NOMO-1 treated with dmso at 0.1 percent for 144 hours (cell line): Measurements from ENCODE around the gene IFT74.
"Not testable (repeated sequence)": the region's sequence is repeated elsewhere in the genome, so short reads cannot be mapped to it uniquely, and the experiment has no call there.

Experiments used
- DNase-seq: peaks from one replicate; lab custom pipeline; 2025; ENCODE audit not compliant: unreplicated experiment; lab: John Stamatoyannopoulos, UW

Gene IFT74

DNA sequence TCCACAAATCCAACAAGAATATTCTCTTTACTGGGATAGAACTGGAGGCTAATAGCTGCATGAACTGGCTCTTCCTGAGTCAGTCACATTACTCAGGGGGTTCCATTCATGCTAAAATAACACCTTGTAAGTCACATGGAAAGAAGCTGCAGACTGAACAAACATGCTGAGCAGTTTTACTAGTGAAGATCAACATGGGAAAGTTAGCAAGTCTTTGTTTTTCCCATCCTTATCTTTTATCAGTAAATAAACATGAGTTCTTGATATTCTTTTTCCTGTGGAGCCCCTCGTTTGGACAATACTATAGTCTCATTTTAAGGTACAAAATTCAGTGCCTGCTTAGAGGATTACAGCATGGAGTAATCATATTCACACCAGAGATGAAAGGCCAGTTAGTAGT is 109.1 kb downstream of the IFT74 start:
- no peak for DNase-seq

DNA sequence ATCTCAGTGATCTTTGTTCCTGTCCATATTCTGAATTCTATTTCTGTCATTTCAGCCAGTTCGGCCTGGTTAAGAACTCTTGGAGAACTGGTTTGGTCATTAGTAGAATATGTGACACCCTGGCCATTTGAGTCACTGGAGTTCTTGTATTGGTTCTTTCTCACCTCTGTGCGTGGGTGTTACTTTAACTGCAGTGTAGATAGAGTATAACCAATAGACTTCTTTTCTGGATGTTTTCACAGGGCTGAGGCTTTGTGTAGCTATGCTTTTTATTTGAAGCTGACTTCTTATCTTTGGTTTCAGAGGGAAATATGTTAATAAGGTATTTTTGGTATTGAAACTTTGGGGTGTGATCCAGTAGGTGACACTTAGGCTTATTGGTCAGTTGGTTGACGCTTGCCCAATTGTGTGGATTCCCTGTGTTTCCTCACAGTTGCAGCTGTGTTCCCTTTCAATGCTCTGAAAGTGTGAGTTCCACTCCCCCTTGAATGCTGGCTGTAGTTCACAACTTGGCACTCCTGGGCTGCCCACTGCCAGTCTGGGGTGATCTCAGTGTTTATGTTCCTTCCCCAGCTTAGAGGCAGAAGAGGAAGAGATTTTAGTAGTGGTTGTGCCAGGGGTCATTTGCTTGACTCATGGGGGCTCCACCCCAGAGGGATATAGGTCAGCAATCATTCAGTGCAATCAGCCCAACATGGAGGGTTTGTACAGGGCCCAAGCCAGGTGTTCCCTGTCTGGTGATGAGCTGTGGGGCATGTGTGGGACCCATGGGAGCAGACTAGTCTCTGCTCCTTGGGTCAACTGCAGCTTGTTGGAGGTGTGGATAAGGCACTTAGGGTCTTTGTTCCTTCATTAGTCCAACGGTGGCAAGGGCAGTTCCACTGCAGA is 117.9 kb downstream of the IFT74 start:
- DNase-seq = no peak

GRCh38 chr9:27078685-27079084 is 122.5 kb downstream of the IFT74 start:
- DNase-seq = no peak

DNA sequence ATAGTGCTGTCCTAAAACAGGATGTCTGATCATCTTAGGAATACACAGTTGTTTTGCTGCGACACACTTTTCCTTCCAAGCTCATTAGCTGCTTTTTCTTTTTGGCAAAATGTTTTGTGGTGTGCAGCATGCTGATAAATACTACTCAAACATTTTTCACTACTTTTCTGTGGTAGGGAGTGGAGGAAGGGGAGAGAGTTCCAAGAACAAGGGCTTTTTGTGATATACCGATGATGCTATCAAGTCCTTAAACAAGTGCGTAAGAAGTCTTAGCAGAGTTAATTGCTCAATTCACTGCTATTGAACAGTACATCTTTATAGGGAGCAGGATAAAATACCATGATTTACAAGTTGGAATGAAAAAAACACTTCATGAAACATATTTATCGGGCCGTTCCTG is 129.2 kb downstream of the IFT74 start:
- DNase-seq = no peak

DNA sequence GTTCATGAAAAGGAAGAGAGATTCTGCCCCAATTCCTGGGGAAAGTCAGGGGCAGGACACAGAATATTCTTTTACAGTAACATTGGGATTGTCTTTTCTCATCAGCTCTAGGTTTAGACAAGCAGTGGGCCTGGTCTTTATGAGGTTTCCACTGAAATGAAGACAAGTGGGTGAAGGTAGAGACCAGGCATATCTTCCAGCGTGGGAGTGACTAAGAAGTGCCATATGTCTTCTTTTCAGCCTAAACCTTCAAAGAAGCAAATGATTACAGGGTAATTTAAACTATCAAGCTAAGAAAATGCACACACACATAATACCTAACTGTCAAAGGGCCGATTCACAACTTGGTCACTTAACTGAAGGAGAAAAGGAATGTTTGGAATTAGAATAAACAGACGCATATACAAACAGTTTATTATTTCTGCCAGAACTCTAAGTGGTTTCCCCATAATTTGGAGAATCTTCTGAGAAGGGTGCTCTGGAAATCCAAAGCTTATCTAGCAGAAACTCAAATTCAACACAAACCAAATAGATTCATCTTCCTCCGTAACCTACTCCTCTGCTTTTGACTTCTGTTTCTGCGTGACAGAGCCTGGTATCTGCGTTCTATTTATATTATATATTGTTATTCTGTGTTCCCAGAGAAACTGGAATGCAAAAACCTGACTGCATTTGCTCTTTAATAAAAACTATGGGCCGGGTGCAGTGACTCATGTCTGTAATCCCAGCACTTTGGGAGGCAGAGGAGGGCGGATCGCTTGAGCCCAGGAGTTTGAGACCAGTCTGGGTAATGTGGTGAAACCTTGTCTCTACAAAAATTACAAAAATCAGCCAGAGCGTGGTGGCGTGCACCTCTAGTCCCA is 130.8 kb downstream of the IFT74 start:
- no peak for DNase-seq

DNA sequence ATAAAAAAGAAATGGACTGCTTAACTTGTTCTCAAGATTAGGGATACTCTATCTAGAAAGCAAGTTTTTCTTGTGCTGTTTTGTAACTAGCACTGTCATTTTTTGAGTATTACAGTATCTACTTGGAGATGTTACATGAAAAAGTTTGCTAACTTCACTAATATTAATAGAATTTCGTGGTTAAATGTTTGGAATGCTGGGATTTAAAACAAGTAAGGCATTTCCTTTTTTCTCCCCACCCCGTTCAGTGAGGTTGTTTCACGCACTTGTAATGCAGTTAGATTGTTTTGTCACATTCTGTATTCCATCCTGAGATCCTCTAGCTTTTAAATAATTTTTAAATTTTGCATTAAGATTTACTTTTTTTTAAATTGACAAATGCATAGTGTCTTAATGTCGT is 132.8 kb downstream of the IFT74 start:
- DNase-seq = no peak

GRCh38 chr9:27089706-27090105 is 133.5 kb downstream of the IFT74 start:
- no peak for DNase-seq

DNA sequence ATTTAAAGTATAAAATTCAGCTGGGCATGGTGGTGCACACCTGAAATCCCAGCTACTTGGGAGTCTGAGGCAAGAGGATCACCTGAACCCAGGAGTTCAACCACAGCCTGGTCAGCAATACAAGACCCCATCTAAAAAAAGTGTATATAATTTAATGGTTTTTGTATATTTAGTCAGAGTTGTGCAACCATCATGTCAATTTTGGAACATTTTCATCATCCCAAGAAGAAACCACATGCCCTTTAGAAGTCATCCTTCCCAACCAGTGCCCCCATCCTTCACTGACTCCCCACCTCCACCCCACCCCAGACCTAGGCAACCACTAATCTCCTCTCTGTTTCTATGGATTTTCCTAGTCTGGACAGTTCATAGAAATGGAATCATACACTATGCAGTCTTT is 134.0 kb downstream of the IFT74 start:
- DNase-seq = no peak

DNA sequence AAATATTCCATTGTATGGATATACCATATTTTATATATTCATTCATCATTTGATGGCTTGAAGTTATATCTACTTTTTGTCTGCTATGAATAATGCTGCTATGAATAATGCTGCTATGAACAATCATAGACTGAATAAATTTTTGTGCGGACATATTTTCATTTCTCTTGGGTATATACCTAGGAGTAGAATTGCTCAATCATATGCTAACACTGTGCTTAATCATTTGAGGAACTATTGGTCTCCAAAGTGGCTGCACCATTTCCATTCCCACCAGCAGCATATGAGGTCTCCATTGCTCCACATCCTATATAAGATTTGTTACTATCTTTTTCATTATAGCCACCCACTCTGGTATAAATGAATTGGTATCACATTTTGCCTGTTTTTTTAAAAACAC is 134.5 kb downstream of the IFT74 start:
- DNase-seq = no peak

DNA sequence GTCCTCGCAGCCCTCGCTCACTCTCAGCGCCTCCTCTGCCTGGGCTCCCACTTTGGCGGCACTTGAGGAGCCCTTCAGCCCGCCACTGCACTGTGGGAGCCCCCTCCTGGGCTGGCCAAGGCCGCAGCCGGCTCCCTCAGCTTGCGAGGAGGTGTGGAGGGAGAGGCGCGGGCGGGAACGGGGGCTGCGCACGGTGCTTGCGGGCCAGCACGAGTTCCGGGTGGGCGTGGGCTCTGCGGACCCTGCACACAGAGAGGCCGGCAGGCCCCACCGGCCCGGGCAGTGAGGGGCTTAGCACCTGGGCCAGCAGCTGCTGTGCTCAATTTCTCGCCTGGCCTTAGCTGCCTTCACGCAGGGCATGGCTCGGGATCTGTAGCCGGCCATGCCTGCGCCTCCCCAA is 136.3 kb downstream of the IFT74 start:
- not testable (repeated sequence) for DNase-seq

DNA sequence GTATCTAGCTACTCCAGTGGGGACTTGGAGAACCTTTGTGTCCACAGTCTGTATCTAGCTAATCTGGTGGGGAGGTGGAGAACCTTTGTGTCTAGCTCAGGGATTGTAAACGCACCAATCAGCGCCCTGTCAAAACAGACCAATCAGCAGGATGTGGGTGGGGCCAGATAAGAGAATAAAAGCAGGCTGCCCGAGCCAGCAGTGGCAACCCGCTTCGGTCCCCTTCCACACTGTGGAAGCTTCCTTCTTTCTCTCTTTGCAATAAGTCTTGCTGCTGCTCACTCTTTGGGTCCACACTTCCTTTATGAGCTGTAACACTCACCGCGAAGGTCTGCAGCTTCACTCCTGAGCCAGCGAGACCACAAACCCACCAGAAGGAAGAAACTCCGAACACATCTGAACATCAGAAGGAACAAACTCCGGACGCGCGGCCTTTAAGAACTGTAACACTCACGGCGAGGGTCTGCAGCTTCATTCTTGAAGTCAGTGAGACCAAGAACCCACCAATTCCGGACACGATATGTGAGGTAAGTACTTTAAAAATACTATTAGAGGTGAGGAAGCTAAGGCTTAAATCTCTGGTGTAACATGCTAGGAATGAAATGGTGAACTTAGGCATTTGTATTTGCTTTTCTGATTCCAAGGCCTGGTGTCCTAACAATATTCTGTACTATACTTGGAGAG is 137.3 kb downstream of the IFT74 start:
- DNase-seq = not testable (repeated sequence)

- DNase-seq = no peak
These were observed 138.6 kb downstream of the IFT74 start for GRCh38 chr9:27094640-27095298.

GRCh38 chr9:27107241-27107640 is 151.0 kb downstream of the IFT74 start:
- DNase-seq = no peak

- DNase-seq = no peak
These were observed 152.8 kb downstream of the IFT74 start, which contains the start of gene TEK for GRCh38 chr9:27108981-27109541. TSS of gene TEK (plus strand) at chr9:27109225. CDS start at chr9:27109591, 366 bp downstream.

- no peak for DNase-seq
These were observed 153.4 kb downstream of the IFT74 start for GRCh38 chr9:27109621-27110020.

- no peak for DNase-seq
These were observed 154.0 kb downstream of the IFT74 start for GRCh38 chr9:27110181-27110580.

- DNase-seq = no peak
These were observed 156.0 kb downstream of the IFT74 start for GRCh38 chr9:27112235-27112634.
